Effector CD8-positive, alpha-beta T cell (primary cell): ENCODE data around the gene RGS1.
"Not testable (repeated sequence)": the region's sequence is repeated elsewhere in the genome, so short reads cannot be mapped to it uniquely, and the experiment has no call there.

ENCODE experiments used
- DNase-seq: peaks from one replicate; lab custom pipeline; 2025; lab: John Stamatoyannopoulos, UW
- total RNA-seq, 4 experiments: gene quantifications; one replicate each; lab custom pipeline; 2026; lab: John Stamatoyannopoulos, UW

RGS1 gene, protein sequence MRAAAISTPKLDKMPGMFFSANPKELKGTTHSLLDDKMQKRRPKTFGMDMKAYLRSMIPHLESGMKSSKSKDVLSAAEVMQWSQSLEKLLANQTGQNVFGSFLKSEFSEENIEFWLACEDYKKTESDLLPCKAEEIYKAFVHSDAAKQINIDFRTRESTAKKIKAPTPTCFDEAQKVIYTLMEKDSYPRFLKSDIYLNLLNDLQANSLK
- total RNA-seq = 35.0 to 175 (median 104) reads per million in 4 experiments

DNA sequence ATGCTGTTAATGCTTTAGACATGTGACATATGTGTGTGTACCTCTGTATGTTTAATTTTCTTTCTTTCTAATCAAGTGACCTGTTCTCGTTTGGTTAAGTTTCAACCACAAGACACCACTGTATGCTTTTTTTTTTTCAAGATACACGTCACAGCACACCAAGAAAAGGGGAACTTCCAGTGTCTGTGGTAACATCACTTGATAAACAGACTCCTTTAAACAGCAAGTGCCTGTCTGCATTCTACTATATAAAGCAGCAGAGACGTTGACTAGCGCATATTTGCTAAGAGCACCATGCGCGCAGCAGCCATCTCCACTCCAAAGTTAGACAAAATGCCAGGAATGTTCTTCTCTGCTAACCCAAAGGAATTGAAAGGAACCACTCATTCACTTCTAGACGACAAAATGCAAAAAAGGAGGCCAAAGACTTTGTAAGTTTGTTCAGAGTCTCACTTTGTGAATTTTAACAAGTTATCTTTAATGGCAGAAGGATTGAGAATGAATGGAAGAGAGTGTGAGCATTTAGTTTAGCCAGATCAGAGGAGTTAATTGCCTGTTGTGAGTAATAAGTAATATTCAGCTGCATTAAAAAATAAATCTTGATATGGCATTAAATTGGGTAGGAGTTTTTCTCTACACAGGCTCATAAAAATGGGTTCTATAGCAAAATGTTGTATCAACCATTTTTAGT is at the start of gene RGS1:
TSS of gene RGS1 (plus strand) at position 275 of the 691 bp plus-strand sequence. CDS start at position 295, 20 bp downstream.
- peak; percentile 10 for DNase-seq

GRCh38 chr1:192527111-192527795 is 48.3 kb upstream of the RGS1 start:
- no peak for DNase-seq

GRCh38 chr1:192527950-192528349 is 47.6 kb upstream of the RGS1 start:
- no peak for DNase-seq

DNA sequence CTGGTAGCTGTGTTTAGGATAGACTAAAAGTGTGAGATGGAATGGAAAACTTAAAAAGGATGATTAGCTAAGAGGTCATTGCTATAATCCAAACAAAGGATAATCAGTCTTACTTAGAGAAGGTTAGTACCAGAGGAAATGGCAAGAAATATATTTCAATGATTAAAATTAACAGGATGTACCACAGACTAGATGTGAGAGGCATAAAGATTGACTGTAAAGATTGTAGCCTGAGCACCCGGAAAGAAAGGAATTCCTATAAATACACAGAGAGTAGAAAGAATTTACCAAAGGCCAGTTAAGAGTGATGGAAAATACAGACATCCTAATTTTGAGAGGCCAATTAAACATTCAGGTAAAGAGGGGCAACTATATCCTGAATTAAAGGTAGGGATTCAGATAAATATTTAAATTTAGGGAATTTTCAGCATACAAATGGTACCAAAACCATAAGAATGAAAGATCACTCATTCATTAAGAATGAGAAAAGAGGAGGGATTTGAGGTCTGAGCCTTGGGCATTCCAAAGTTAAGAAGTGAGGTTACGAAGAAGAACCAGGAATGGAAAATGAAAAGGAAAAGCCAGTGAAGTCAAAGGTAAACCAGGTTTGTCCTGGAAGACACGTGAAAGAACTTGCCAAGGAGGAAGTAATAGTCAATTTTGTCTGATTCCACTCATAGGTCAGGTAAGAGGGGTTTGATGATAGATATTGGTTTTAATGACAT is 46.4 kb upstream of the RGS1 start:
- DNase-seq = no peak

DNA sequence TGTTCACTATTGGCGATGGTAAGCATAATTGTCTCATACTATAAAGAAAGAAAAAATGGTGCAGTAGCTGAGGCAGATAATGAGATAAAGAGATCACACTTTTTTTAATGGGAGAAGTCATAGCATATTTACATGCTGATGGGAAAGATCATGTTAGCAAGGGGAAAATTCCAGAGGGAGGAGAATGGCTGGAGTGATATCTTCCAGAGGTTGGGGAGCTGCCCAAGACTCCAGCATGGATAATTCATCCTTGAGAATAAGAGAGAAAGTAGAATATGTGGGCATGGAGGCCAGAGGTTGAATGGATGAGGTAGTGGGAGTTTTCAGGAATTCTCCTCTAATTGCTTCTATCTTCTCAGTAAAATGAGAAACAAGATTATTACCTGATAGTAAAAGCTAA is 45.8 kb upstream of the RGS1 start:
- no peak for DNase-seq

DNA sequence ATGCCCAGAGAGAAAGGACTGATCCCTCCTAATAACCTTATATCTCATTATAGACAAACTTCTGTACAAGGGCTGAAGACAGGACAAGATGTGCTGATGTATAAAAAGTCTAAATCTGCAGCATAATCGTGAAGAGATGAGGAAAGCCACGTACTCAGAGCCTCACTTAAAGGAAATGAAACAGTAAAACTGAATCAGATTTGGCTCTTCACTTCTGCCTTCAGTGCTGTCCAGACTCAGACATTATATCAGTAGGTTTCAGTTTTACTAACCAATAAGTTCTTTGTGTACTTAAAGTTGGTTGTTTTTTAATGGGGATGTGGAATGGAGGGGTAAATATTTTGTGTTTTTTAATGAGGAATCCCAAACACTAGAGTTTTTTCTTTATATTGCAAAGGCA is 45.3 kb upstream of the RGS1 start:
- DNase-seq = no peak

DNA sequence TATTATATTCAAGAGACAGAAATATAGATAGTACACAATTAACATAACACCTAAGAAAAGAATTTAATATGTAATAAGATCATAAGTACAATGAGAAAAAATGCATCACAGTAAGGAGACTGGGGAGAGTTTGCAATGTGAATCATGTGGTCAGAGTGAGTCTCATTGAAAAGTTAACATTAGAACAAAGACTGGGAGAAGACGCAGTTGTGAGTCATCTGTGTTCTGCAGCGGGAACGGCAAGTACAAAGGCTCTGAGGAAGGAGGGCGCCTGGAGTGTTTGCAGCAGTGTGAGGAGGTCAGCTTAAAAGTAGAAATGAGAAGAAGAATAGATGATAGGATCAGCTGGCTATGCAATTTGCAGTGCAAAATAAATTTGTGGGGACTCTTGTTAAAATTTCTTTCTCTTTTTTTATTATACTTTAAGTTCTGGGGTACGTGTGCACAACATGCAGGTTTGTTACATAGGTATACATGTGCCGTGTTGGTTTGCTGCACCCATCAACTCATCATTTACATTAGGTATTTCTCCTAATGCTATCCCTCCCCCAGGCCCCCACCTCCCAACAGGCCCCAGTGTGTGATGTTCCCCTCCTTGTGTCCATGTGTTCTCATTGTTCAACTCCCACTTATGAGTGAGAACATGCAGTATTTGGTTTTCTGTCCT is 44.4 kb upstream of the RGS1 start:
- not testable (repeated sequence) for DNase-seq

DNA sequence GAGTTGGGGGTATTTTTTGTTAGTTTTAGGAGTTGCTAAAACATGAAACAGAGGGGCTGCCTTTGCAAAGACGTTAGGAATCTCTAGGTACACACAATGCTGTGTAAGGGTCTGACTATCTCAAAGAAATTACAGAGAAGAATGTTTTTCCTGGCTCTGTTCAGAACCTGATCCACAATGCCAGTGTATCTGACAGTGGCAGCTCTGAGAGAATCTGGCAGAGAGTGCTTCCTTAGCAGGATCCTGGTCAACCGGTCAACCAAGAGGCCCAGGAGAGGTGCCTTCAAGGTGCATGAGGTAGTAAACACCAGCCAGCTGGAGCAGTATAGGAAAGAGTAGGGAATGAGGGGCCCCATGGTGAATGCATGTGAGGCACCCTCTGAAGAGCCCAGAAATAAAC is 40.9 kb upstream of the RGS1 start:
- DNase-seq = no peak

GRCh38 chr1:192535916-192536664 is 39.5 kb upstream of the RGS1 start:
- DNase-seq = no peak

DNA sequence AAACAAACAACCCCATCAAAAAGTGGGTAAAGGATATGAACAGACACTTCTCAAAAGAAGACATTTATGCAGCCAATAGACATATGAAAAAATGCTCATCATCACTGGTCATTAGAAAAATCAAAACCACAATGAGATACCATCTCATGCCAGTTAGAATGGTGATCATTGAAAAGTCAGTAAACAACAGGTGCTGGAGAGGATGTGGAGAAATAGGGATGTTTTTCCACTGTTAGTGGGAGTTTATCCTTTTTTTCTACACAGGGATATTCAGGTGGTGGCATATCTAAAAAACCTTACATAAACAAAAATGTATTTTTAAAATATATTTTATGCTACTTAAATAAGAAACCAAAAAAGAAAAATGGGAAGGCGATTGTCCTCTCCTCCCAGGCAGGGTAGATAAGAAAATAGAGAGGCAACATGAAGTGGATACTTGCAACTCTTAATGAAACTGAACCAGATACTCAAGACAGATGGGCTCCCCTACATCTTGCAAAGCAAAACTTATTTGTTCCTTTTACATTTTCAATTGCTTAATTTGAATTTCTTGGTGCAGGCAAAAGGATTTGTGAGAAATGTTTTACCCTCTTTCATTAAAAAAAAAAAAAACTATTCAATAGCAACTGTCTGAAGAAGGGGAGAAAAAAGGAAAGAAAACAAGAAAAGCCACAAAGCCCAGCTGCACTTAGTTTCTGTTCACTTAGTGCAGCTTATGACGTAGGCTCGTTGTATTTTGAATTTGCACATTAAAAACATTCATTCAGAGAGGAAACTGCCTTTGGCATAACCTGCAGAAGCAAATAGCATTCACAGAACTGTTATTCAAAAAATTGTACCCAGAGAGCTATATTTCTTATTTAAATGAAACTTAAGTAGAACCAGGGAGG is 36.9 kb upstream of the RGS1 start:
- DNase-seq = no peak

GRCh38 chr1:192539297-192540092 is 36.1 kb upstream of the RGS1 start:
- no peak for DNase-seq

- DNase-seq = no peak
Measured at GRCh38 chr1:192543445-192543844, 32.1 kb upstream of the RGS1 start.

DNA sequence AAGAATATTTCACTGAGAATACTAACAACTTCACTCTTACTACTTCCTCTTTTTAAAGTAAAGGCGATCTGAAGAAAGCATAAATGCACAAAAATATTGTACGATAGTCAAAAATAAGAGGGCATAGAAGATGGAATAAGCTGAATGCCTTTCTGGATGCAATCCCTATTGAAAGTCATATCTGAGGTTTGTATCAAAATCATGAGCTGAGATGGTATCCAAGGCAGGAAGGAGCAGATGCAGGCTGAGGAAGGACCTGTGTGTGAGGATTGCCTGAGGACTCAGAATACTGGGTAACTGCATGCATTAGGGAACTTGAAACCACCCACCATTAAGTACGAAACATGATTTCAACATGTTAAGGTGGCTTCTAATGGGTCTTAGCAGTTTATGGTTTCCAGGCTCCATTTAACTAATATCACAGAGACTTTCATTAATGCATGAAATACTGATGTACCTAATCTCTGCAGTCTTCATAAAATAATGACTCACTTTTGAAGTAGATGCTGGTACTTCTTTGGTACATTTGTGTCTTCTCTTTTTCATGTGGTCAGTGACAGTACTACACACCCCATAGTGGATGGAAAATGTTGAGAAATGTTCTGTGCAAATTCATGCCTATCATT is 29.6 kb upstream of the RGS1 start:
- no peak for DNase-seq

GRCh38 chr1:192546596-192547190 is 28.9 kb upstream of the RGS1 start:
- DNase-seq = no peak

- no peak for DNase-seq
Measured at GRCh38 chr1:192547501-192547900, 28.1 kb upstream of the RGS1 start.

GRCh38 chr1:192549937-192550336 is 25.6 kb upstream of the RGS1 start:
- DNase-seq = no peak

- no peak for DNase-seq
Measured at GRCh38 chr1:192550922-192551534, 24.5 kb upstream of the RGS1 start.

GRCh38 chr1:192552760-192553191 is 22.8 kb upstream of the RGS1 start:
- DNase-seq = no peak
